ENCODE data around the gene TIPARP. TPM values are rescaled to one million over a fixed set of nuclear protein-coding genes. Genes with fewer than 3 reads are reported as not detected.

The TIPARP gene
- total and polyA plus RNA-seq, 12 donors, result 13.8 to 74.6 (median 23.1) TPM

DNA sequence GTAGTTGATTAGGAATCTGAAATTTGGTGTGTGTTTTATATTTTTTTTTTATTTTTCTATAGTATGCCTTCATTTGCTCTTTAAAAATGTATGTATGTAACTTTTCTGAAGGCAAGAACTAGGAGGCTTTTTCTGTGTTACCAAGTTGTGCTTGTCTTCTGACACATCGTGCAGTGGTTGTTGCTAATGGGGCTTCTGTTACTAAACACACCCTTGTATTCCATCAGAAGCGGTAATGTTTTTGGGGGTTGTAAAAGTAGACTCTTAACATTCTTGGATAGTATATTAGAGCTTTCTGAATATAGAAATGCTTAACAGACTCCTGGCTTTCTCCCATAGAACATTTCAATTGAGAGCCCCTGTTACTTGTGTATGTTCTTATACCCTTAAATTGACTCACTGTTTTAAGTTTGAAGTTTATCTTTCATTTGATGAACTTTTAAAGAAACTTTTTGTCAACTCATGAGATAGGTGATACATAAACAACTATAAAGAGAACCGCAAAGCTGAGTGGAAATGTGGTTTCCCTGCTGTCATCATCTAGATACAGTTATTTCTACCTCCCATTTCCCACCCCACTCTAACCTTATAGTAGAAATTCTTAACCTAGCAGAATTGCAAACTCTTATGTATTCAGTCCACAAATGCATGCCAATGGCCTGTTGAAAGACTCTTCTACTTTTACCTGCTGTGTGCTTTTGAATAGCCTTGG, 2.5 kb downstream of the TIPARP start:
- H3K27me3 ChIP-seq, result no peaks in the 10 kb centered on the region
- no peaks in the 10 kb centered on the region for H3K9me3 ChIP-seq
- peak overlapping the region in 6 of 10 donors; percentile 31 to 98 (median 96) for H3K27ac ChIP-seq
- DNase-seq (no peak), ATAC-seq (no peak)
- 47 to 67% methylated on average over 3 of the region's 3 CpGs for WGBS, 2 donors
- H3K36me3 ChIP-seq, result peaks cover 0 to 42% (median 17%) of the 10 kb centered on the region in 9 donors
- intact Hi-C loops (cut with DNase I), result loop anchor here in 9 of 10 donors (2.0 to 10.0 kb wide), 11 partner anchors 122 to 522 kb away; partner anchors contain the start of genes LEKR1 (in 4 of the 9) and SSR3 (in 1 of the 9)
- peak overlapping the region in 9 of 10 donors; percentile 72 to 97 (median 91) for H3K4me3 ChIP-seq
- TF ChIP-seq CTCF (IDR thresholded peaks at IDR 0.05), result no peak
- peaks cover 4 to 69% (median 61%) of the 10 kb centered on the region in 9 donors for H3K4me1 ChIP-seq

DNA sequence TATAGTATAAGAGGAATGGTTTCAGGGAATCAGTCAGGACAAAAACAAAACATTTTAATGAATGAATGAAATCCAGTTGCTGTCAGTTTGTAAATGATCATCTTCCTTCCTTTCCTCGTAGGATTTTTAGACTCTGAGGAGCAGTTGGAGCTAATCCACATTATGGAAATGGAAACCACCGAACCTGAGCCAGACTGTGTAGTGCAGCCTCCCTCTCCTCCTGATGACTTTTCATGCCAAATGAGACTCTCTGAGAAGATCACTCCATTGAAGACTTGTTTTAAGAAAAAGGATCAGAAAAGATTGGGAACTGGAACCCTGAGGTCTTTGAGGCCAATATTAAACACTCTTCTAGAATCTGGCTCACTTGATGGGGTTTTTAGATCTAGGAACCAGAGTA, 3.1 kb downstream of the TIPARP start:
- WGBS, 2 donors, result 4 to 25% methylated on average over 2 of the region's 2 CpGs
- Histone ChIP-seq H3K4me1 (peaks cover 7 to 75% (median 67%) of the 10 kb centered on the region in 9 donors), H3K4me3 (no peak overlapping the region)

GRCh38 chr3:156678197-156678596, 3.8 kb downstream of the TIPARP start:
- Histone ChIP-seq H3K27ac (peak overlapping the region in 3 of 10 donors; percentile 3 to 98 (median 95)), H3K4me3 (no peak overlapping the region), H3K36me3 (peaks cover 0 to 43% (median 17%) of the 10 kb centered on the region in 9 donors), H3K4me1 (peaks cover 7 to 81% (median 74%) of the 10 kb centered on the region in 9 donors), H3K9me3 (no peaks in the 10 kb centered on the region), H3K27me3 (no peaks in the 10 kb centered on the region)
- ATAC-seq (no peak), DNase-seq (no peak)
- 50 to 69% methylated on average over 2 of the region's 2 CpGs for WGBS, 2 donors
- intact Hi-C loops (cut with DNase I), result loop anchor here in 8 of 10 donors (5.0 to 10.0 kb wide), 9 partner anchors 123 to 523 kb away; partner anchors contain the start of genes LEKR1 (in 4 of the 8) and SSR3 (in 1 of the 8)
- no peak for TF ChIP-seq CTCF (IDR thresholded peaks at IDR 0.05)

More for the DNA sequence above, 3.1 kb downstream of the TIPARP start:
- peak overlapping the region in 3 of 10 donors; percentile 31 to 98 (median 95) for H3K27ac ChIP-seq
- intact Hi-C loops (cut with DNase I), result loop anchor here in 9 of 10 donors (2.0 to 10.0 kb wide), 11 partner anchors 123 to 523 kb away; partner anchors contain the start of genes LEKR1 (in 4 of the 9) and SSR3 (in 1 of the 9)
- no peaks in the 10 kb centered on the region for H3K27me3 ChIP-seq
- no peak for TF ChIP-seq CTCF (IDR thresholded peaks at IDR 0.05)
- ATAC-seq (no peak), DNase-seq (no peak)
- H3K36me3 ChIP-seq, result peaks cover 0 to 43% (median 17%) of the 10 kb centered on the region in 9 donors
- H3K9me3 ChIP-seq, result no peaks in the 10 kb centered on the region

DNA sequence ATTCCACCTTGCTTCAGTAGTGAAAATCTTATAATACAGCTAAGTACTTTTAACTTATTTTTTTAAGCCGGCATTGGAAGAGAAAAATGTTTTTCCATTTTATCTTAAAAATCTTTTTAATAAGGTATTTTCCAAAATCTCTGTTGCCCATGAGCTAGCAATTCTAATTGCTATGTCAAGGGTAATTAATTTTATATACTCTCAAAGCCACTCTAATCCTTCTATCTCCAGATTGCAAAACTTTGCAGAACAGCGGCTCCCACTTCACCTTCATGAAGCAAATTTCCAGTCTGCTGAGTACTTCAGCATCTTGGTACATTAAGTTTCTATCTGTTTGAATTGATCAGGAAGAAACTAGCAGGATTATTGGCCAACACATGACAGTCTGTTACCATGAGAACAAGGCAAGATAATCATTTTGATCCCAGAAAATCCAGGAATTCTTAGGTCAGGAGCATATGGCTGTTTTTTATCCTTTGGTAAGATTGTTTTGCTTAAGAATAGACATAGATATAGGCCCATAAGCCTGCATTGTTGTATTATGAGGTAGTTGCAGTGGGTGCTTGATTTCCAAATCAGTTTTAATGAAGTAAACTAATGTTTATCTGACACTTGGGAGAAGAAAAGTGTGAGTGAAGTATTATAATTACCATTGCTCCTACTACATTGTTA, 6.0 kb downstream of the TIPARP start:
- no peak for DNase-seq
- TF ChIP-seq CTCF (IDR thresholded peaks at IDR 0.05), result no peak
- Histone ChIP-seq H3K27ac (peak overlapping the region; percentile 12 to 79 (median 62)), H3K4me1 (peaks cover 7 to 96% (median 85%) of the 10 kb centered on the region in 9 donors), H3K4me3 (peak overlapping the region in 2 of 10 donors; percentile 8 to 17), H3K9me3 (no peaks in the 10 kb centered on the region), H3K27me3 (no peaks in the 10 kb centered on the region), H3K36me3 (peaks cover 0 to 43% (median 17%) of the 10 kb centered on the region in 9 donors)
- intact Hi-C loops (cut with DNase I), result loop anchor here in 1 of 10 donors (5.0 kb wide), 1 partner anchor 452 kb away; no protein-coding TSS in a partner anchor
- WGBS, 2 donors, result 75 to 79% methylated on average over 2 of the region's 2 CpGs
- ATAC-seq, result no peak

Data from heart right ventricle (tissue), 16 donors.